ENCODE results near the gene LTBR. TPM values are rescaled to one million over a fixed set of nuclear protein-coding genes. Genes with fewer than 3 reads are reported as not detected.

Gene LTBR
- total RNA-seq, 2 donors from 2014 or later, result 63.6 to 72.1 TPM

DNA sequence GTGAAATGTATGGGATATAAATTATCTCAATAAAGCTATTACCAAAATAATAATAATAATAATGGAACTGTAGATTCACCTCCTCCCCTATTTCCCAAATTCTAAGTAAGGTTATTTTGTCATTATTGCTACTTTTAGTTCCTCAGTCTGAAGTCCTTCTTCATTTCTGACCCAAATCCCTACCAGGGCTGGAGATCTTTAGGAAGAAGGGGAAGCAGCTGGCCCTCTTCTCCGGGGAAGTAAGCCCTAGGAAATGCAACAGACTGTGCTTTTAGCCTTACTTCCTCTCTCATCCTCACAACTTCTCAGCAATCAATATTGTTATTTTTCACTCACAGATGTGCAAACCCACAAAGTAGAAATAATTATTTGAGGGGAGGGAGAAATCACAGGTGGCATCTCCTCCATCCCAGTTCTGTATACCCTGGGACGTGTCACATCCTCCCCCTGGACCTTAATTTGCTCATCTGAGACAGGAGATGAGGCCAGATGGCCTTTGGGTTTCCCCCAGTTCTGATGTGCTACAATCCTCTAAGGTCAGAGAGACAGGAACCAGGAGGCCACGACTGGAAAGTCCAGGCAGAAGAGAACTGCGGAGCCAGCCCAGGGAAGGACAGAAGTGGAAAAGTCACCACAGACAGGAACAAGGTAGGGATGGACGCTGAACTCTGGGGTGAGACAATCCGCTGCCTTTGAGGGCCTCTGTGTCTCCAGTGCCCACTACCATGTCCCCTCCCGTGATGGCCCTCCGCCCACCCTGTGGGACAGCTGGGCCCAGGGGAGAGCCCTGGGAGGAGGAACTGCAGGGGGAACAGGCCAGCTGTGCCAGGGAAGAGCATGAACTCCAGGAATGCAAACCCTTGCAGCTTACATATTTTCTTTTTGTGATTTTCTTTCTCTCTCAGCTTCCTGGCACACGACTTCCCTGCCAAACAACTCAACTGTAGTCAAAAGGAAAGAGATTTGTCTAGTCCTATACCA is 31.5 kb upstream of the LTBR start:
- H3K9me3 ChIP-seq, result no peaks in the 10 kb centered on the region
- no peaks in the 10 kb centered on the region for H3K36me3 ChIP-seq
- H3K4me1 ChIP-seq, result peaks cover 0 to 10% of the 10 kb centered on the region in 2 donors
- H3K27me3 ChIP-seq, result no peaks in the 10 kb centered on the region
- no peak for DNase-seq (ENCODE audit: low spot score)
- TF ChIP-seq, protein P1, sequence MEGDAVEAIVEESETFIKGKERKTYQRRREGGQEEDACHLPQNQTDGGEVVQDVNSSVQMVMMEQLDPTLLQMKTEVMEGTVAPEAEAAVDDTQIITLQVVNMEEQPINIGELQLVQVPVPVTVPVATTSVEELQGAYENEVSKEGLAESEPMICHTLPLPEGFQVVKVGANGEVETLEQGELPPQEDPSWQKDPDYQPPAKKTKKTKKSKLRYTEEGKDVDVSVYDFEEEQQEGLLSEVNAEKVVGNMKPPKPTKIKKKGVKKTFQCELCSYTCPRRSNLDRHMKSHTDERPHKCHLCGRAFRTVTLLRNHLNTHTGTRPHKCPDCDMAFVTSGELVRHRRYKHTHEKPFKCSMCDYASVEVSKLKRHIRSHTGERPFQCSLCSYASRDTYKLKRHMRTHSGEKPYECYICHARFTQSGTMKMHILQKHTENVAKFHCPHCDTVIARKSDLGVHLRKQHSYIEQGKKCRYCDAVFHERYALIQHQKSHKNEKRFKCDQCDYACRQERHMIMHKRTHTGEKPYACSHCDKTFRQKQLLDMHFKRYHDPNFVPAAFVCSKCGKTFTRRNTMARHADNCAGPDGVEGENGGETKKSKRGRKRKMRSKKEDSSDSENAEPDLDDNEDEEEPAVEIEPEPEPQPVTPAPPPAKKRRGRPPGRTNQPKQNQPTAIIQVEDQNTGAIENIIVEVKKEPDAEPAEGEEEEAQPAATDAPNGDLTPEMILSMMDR (IDR thresholded peaks at IDR 0.05), result no peak
- H3K4me3 ChIP-seq, result no peak overlapping the region
- H3K27ac ChIP-seq, result peak overlapping the region in 1 of 2 donors; percentile 40

DNA sequence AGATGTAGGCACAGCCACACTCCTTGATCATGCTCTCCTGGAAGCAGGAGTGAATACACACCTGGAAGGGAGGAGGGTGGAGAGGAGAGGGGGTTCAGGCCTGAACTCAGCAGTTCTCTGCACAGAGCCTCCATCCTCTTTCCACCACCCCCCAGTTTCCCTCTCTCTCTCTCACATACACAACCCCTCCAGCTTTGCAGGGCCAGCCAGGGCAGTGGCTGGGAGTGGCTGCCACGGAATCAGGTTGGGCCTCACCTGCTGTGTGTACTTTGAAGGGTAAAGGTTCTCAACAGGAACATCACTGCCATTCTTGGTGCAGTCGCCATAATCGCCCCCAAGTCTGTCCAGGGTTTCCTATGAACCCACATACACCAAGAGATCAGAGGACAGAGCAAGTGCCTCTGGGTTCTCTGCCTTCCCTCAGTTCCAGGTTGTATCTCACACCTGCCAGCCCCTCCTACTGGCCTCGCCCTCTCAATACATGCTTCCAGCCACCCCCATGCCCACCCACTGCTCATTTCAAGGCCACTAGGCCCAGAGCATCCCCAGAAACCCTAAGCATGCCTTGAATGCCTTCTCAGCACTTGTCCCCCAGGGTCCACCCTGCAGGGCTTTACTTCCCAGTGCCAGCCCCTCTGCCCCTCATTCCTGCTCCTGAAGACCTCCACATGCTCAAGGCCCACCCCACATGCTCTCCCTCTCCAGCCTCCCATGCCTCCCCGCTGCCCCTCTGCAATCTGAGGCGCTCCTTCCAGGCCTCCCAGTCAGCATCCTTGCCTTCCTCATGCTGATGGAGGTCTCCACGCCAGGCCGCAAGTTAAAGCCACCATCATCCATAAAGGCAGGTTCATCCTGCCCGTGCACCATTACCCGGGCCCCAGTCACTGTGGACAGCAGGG is 29.2 kb upstream of the LTBR start:
- TF ChIP-seq, protein P1 (IDR thresholded peaks at IDR 0.05), result no peak
- Histone ChIP-seq H3K4me1 (no peaks in the 10 kb centered on the region), H3K27me3 (no peaks in the 10 kb centered on the region), H3K27ac (no peak overlapping the region), H3K36me3 (no peaks in the 10 kb centered on the region), H3K9me3 (no peaks in the 10 kb centered on the region), H3K4me3 (no peak overlapping the region)
- no peak for DNase-seq (ENCODE audit: low spot score)

DNA sequence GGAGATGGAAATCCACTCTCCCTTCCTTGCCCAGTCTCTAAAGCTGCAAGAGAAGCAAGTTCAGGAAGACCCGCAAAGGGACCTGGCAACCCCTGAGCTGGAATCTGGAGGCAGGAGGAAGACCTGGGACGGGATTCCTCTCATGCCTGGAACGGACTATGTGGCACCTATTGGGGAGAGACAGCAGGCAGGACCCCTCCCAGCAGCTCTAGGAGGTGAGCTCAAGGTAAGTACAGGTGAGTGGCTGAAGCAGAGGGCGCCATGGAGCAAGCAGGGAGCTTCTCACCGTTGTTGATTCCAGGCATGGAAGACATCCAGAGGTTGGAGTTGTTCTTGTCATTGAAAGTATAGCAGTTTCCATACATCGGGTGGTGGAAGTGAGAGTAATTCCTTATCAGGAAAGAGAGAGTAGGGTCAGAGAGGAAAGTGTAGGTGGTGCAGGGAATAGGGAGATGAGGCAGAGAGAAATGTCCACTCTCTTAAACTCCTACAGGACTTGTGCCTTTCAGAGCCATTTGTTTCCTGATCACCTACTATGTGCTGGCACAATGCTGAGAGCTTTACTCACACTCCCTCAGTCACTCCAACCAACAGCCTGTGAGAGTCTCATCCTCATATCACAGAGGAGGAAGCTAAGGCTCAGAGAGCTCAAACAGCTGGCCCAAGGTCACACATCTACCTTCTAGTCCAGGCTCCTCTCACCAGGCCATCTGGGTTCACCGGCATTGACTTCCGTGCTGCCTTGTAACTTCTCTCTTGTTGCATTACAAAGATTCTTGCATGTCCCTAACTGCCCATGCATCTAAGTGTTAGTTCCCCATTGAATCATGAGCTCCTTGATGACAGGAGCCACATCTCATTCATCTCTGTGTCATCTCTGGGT is 28.2 kb upstream of the LTBR start:
- no peaks in the 10 kb centered on the region for H3K4me1 ChIP-seq
- no peaks in the 10 kb centered on the region for H3K27me3 ChIP-seq
- TF ChIP-seq, protein P1 (IDR thresholded peaks at IDR 0.05), result no peak
- H3K9me3 ChIP-seq, result no peaks in the 10 kb centered on the region
- no peak overlapping the region for H3K27ac ChIP-seq
- no peak overlapping the region for H3K4me3 ChIP-seq
- no peak for DNase-seq (ENCODE audit: low spot score)
- H3K36me3 ChIP-seq, result no peaks in the 10 kb centered on the region

DNA sequence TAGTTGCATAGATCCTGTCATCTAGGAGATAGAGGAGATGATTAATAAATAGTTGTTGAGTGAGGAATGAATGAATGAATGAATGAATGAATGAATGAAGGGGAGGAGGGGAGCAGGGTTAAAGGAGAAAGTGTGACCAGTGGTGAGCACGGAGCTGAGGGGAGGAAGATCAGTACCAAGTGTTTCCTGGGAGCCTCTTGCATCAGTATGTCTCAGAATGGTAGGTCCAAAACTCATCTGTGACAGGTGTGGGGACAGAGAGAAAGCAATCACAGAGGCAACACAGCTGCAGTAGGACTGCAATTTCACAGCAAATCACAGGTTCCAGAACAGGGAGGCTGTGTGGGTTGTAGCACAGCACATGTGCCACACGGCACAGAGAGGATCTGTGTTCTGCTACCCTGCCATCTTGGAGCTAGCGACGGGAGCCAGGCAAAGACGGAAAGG is 27.6 kb upstream of the LTBR start:
- TF ChIP-seq, protein P1 (IDR thresholded peaks at IDR 0.05), result no peak
- Histone ChIP-seq H3K27ac (no peak overlapping the region), H3K27me3 (no peaks in the 10 kb centered on the region), H3K4me3 (no peak overlapping the region), H3K9me3 (no peaks in the 10 kb centered on the region), H3K36me3 (no peaks in the 10 kb centered on the region), H3K4me1 (no peaks in the 10 kb centered on the region)
- no peak for DNase-seq (ENCODE audit: low spot score)

DNA sequence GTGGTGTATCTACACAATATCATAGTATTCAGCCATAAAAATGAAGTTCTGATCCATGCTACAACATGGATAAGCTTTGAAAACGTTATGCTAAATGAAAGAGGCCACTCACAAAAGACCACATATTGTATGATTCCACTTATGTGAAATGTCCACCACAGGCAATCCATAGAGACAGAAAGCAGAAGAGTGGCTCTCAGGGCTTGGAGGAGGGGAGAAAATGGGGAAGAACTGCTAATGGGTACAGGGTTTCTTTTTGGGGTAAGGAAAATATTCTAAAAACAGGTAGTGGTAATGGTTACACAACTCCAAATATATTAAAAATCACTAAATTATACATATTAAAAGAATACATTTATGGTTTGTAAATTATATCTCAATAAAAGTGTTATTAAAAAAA is 25.1 kb upstream of the LTBR start:
- DNase-seq (ENCODE audit: low spot score), result no peak
- Histone ChIP-seq H3K9me3 (no peaks in the 10 kb centered on the region), H3K27ac (no peak overlapping the region), H3K4me3 (no peak overlapping the region), H3K36me3 (no peaks in the 10 kb centered on the region), H3K27me3 (no peaks in the 10 kb centered on the region), H3K4me1 (peaks cover 0 to 17% of the 10 kb centered on the region in 2 donors)
- TF ChIP-seq, protein P1 (IDR thresholded peaks at IDR 0.05), result no peak

Data from right atrium auricular region (tissue), 2 donors.